HG03565 (cell line): Measurements from ENCODE around the gene NPFFR1.
"Not testable (repeated sequence)": the region's sequence is repeated elsewhere in the genome, so short reads cannot be mapped to it uniquely, and the experiment has no call there.

Source experiments
- ATAC-seq: cut with Tn5 transposase; IDR thresholded peaks from one replicate; pipeline ENCODE4 v1.9.1; 2021; ENCODE audit warnings: mild to moderate bottlenecking, moderate library complexity; ENCODE audit not compliant: unreplicated experiment

NPFFR1 gene

GRCh38 chr10:70228491-70228890 is 55.3 kb downstream of the NPFFR1 start:
- ATAC-seq: no peak

GRCh38 chr10:70227548-70228320 is 56.1 kb downstream of the NPFFR1 start:
- no peak for ATAC-seq

- ATAC-seq: no peak
Observed at GRCh38 chr10:70223728-70224127, 60.1 kb downstream of the NPFFR1 start.

- ATAC-seq: not testable (repeated sequence)
Observed at GRCh38 chr10:70222811-70223447, 60.9 kb downstream of the NPFFR1 start.

GRCh38 chr10:70222340-70222794 is 61.4 kb downstream of the NPFFR1 start:
- no peak for ATAC-seq

GRCh38 chr10:70221030-70221429 is 62.8 kb downstream of the NPFFR1 start:
- ATAC-seq: no peak

GRCh38 chr10:70212879-70213278 is 70.9 kb downstream of the NPFFR1 start:
- no peak for ATAC-seq

- no peak for ATAC-seq
Observed at GRCh38 chr10:70212277-70212676, 71.5 kb downstream of the NPFFR1 start.

- no peak for ATAC-seq
Observed at GRCh38 chr10:70206762-70207161, 77.0 kb downstream of the NPFFR1 start.

GRCh38 chr10:70201105-70201504 is 82.7 kb downstream of the NPFFR1 start:
- no peak for ATAC-seq

GRCh38 chr10:70198696-70199466 is 84.9 kb downstream of the NPFFR1 start:
- ATAC-seq: no peak
